Heart left ventricle (tissue), 16 donors: Measurements from ENCODE around the gene C17orf58. TPM values are rescaled to one million over a fixed set of nuclear protein-coding genes. Genes with fewer than 3 reads are reported as not detected.

Experiments used
- ATAC-seq, 4 donors: fragments of 200-7000 bp; cut with Tn5 transposase; one replicate each; pipeline ENCODE4 v1.9.1; 2020 to 2022; ENCODE audit warnings: moderate library complexity in 4 of 4, mild to moderate bottlenecking in 3 of 4, moderate number of reproducible peaks in 1 of 4
- DNase-seq, 5 donors: peaks; one replicate each; pipeline ENCODE4 v3.0.0-alpha.2; 2020
- H3K27ac ChIP-seq, 12 donors: fragments of 200-600 bp; sonication (generic) in 4 of 12; one replicate each; pipeline versions ENCODE4 v1.5.0 to v1.8.0; 2016 to 2022; ENCODE audit warnings: mild to moderate bottlenecking in 2 of 12
- H3K27me3 ChIP-seq, 9 donors: fragments of 200-600 bp; sonication (generic) in 2 of 9; one replicate each; pipeline versions ENCODE4 v1.5.1 to v1.8.0; 2016 to 2022; ENCODE audit warnings: mild to moderate bottlenecking in 3 of 9
- H3K36me3 ChIP-seq, 9 donors: fragments of 200-600 bp; sonication (generic) in 2 of 9; one replicate each; pipeline versions ENCODE4 v1.5.0 to v1.8.0; 2018 to 2022; ENCODE audit warnings: mild to moderate bottlenecking in 2 of 9
- H3K4me1 ChIP-seq, 12 donors: fragments of 200-600 bp; sonication (generic) in 4 of 12; one replicate each; pipeline versions ENCODE4 v1.5.0 to v1.8.0; 2016 to 2022; ENCODE audit warnings: mild to moderate bottlenecking in 3 of 12
- H3K4me3 ChIP-seq, 12 donors: fragments of 200-600 bp; sonication (generic) in 4 of 12; one replicate each; pipeline versions ENCODE4 v1.5.0 to v1.8.0; 2017 to 2022; ENCODE audit warnings: mild to moderate bottlenecking in 9 of 12, moderate library complexity in 4 of 12
- H3K9me3 ChIP-seq, 12 donors: fragments of 200-600 bp; sonication (generic) in 4 of 12; one replicate each; pipeline versions ENCODE4 v1.5.0 to v1.8.0; 2016 to 2022; ENCODE audit warnings: mild to moderate bottlenecking in 1 of 12
- CTCF ChIP-seq, 12 donors: fragments of 200-600 bp; sonication (generic) in 4 of 12; IDR thresholded peaks; one replicate each; pipeline versions ENCODE4 v1.5.0 to v1.8.0; 2018 to 2022; ENCODE audit warnings: antibody characterized with exemption in 12 of 12, mild to moderate bottlenecking in 5 of 12
- POLR2A ChIP-seq, 2 donors: fragments of 450-650 bp; IDR thresholded peaks; one replicate each; pipeline ENCODE4 v1.6.1; 2017; ENCODE audit warnings: antibody characterized with exemption in 2 of 2, mild to moderate bottlenecking in 2 of 2, moderate library complexity in 2 of 2
- WGBS, 4 donors: extraction: QIAGEN DNeasy Blood & Tissue Kit in 2 of 4; methylation state at CpG; one replicate each; pipeline versions ENCODE4 v1.1.5 to v1.1.7; 2013 to 2018; 5-methylcytosine and 5-hydroxymethylcytosine counted together
- intact Hi-C, 10 donors: fragments of 100-400 bp; cut with DNase I; formaldehyde crosslinking; loops; one replicate each; pipeline versions ENCODE4 v1.11.1 to v1.14.2; 2022
- polyA plus RNA-seq, 2 donors: library from polyadenylated mRNA; stranded (reverse); fragments of 200-250 nt; gene quantifications; one replicate each; pipeline ENCODE4 v1.2.3, GENCODE V29; 2013
- total RNA-seq, 9 donors: library from RNA; depleted of rRNA in 2 of 9; stranded (reverse); fragments of >200 nt in 2 of 9; fragmentation: NEBNext Ultra II Directional in 3 of 9; extraction: Animal tissue kit (Norgen Biotek cat#: 25700) in 3 of 9; gene quantifications; one replicate each; pipeline versions ENCODE4 v1.1.0 to v1.2.4, GENCODE V29; 2016 to 2023
- donor health status: ischemic (EF 13 %, LVEDD 7.1; RV severe dilation, severe dysfunction).
- donor health status: healthy with polysubstance abuse.
- donor health status: DM: no; HTN: yes; CAD: no.
- donor health status: DM: no; HTN: no; CAD: no.
- donor health status: ischemic (EF 25% LVEDD 6.9; RV normal size, moderate dysfunction).
- donor health status: ischemic (EF 25% LVEDD 5.7; RV mildly dilated, moderate dysfunction).
- donor health status: healthy.
- donor health status: DM: yes; HTN: yes; CAD: no.
- donor health status: ischemic (EF 35%, LVEDD 5.7; RV mildly dilated, moderate dysfunction).
- donor health status: nonischemic (EF 11% LVEDD 7.7; RV severe dilation, severe dysfunction).
- donor health status: DM: yes; HTN: yes; CAD: no.
- donor health status: PGD.
- donor health status: ischemic (EF 29% LVEDD 5.4; RV normal size, mild dysfunction).
- donor health status: nonischemic (EF 23%, LVEDD 6.1; RV moderate dilation, normal function).

The C17orf58 gene
- total and polyA plus RNA-seq, 11 donors, result 4.1 to 11.8 (median 5.8) TPM

GRCh38 chr17:67994817-67995569 lies 1.3 kb downstream of the C17orf58 start:
- peak overlapping the region; percentile 41 to 94 (median 72) for H3K4me3 ChIP-seq
- no peaks in the 10 kb centered on the region for H3K9me3 ChIP-seq
- WGBS, 4 donors, result 19 to 23% (median 23%) methylated on average over 9 of the region's 9 CpGs
- no peak for TF ChIP-seq POLR2A (IDR thresholded peaks at IDR 0.05)
- TF ChIP-seq CTCF (IDR thresholded peaks at IDR 0.05), result no peak
- DNase-seq (no peak), ATAC-seq (peak in 2 of 4 donors; percentile 15 to 32)
- peak overlapping the region in 11 of 12 donors; percentile 18 to 96 (median 60) for H3K27ac ChIP-seq
- intact Hi-C loops, result loop anchor here in 1 of 10 donors (5.0 kb wide), 1 partner anchor 42 kb away; the partner anchor contains the start of gene KPNA2
- peaks cover 0 to 3% (median 0%) of the 10 kb centered on the region in 9 donors for H3K27me3 ChIP-seq
- H3K4me1 ChIP-seq, result peaks cover 2 to 38% (median 15%) of the 10 kb centered on the region in 12 donors
- H3K36me3 ChIP-seq, result peaks cover 0 to 4% (median 0%) of the 10 kb centered on the region in 9 donors

GRCh38 chr17:67993998-67994361 lies 2.3 kb downstream of the C17orf58 start:
- WGBS, 4 donors, result 4 to 7% (median 6%) methylated on average over 21 of the region's 21 CpGs
- Histone ChIP-seq H3K9me3 (no peaks in the 10 kb centered on the region), H3K4me3 (peak overlapping the region; percentile 56 to 94 (median 72)), H3K4me1 (peaks cover 2 to 38% (median 15%) of the 10 kb centered on the region in 12 donors), H3K36me3 (peaks cover 0 to 4% (median 0%) of the 10 kb centered on the region in 9 donors), H3K27ac (peak overlapping the region; percentile 88 to 96 (median 94)), H3K27me3 (peaks cover 0 to 3% (median 0%) of the 10 kb centered on the region in 9 donors)
- TF ChIP-seq CTCF (IDR thresholded peaks at IDR 0.05) (no peak), POLR2A (IDR thresholded peaks at IDR 0.05) (no peak)
- ATAC-seq (peak in 2 of 4 donors; percentile 1 to 5), DNase-seq (peak in 1 of 5 donors; percentile 52)
- intact Hi-C loops, result loop anchor here in 3 of 10 donors (1.0 to 5.0 kb wide), 5 partner anchors 25 to 43 kb away; partner anchors contain the start of gene KPNA2 (in 1 of the 3)

- intact Hi-C loops, result loop anchor here in 3 of 10 donors (1.0 to 5.0 kb wide), 5 partner anchors 25 to 44 kb away; partner anchors contain the start of gene KPNA2 (in 1 of the 3)
- 0 to 1% (median 0%) methylated on average over 35 to 144 of the region's 144 CpGs for WGBS, 4 donors
- ATAC-seq (peak; percentile 60 to 87 (median 79)), DNase-seq (peak; percentile 87 to 94 (median 91))
- H3K36me3 ChIP-seq, result peaks cover 0 to 4% (median 0%) of the 10 kb centered on the region in 9 donors
- H3K9me3 ChIP-seq, result no peaks in the 10 kb centered on the region
- H3K27me3 ChIP-seq, result peaks cover 0 to 3% (median 0%) of the 10 kb centered on the region in 9 donors
- H3K4me3 ChIP-seq, result peak overlapping the region; percentile 65 to 98 (median 81)
- H3K27ac ChIP-seq, result peak overlapping the region; percentile 91 to 96 (median 95)
- TF ChIP-seq CTCF (IDR thresholded peaks at IDR 0.05), result peak in 2 of 12 donors; percentile 18 to 19
- TF ChIP-seq POLR2A (IDR thresholded peaks at IDR 0.05), result peak in 1 of 2 donors; percentile 56
- peaks cover 2 to 38% (median 15%) of the 10 kb centered on the region in 12 donors for H3K4me1 ChIP-seq
These were observed 2.9 kb downstream of the C17orf58 start for GRCh38 chr17:67993153-67993997.
